Activated T-cell treated with anti-CD3 and anti-CD28 coated beads, Interleukin-2, amount 50 U/mL, for 4 hours (primary cell): ENCODE measurements around the gene GDF9. TPM values are rescaled to one million over a fixed set of nuclear protein-coding genes. Genes with fewer than 3 reads are reported as not detected.
A peak's percentile ranks its signal among the peaks of the same experiment; 100 is the strongest.
"Not testable (repeated sequence)": the region's sequence is repeated elsewhere in the genome, so short reads cannot be mapped to it uniquely, and the experiment has no call there.

Experiments used
- ATAC-seq, 2 donors: fragments of 200-7000 bp; cut with Tn5 transposase; one replicate each; pipeline ENCODE4 v1.10.0; 2021
- DNase-seq: peaks from one replicate; pipeline ENCODE4 v3.0.0-alpha.2; 2020
- H3K27me3 Mint-ChIP-seq: one replicate; pipeline ENCODE4 v1.8.0; 2021; ENCODE audit warnings: low read depth, mixed read lengths
- H3K36me3 Mint-ChIP-seq: one replicate; pipeline ENCODE4 v1.8.0; 2022; ENCODE audit warnings: mixed read lengths; ENCODE audit not compliant: insufficient read depth
- H3K4me1 Mint-ChIP-seq: one replicate; pipeline ENCODE4 v1.8.0; 2021; ENCODE audit warnings: low read depth, mixed read lengths
- H3K4me3 Mint-ChIP-seq: one replicate; pipeline ENCODE4 v1.8.0; 2021; ENCODE audit warnings: mild to moderate bottlenecking, moderate library complexity, mixed read lengths
- H3K9me3 Mint-ChIP-seq: one replicate; pipeline ENCODE4 v1.8.0; 2021; ENCODE audit warnings: mixed read lengths
- total RNA-seq, 3 donors: library from RNA; stranded (reverse); gene quantifications; one replicate each; pipeline ENCODE4 v1.2.1, GENCODE V29; 2021

GDF9 gene
- total RNA-seq, 3 donors from 2014 or later: 0.27 to 0.89 (median 0.32) TPM

DNA sequence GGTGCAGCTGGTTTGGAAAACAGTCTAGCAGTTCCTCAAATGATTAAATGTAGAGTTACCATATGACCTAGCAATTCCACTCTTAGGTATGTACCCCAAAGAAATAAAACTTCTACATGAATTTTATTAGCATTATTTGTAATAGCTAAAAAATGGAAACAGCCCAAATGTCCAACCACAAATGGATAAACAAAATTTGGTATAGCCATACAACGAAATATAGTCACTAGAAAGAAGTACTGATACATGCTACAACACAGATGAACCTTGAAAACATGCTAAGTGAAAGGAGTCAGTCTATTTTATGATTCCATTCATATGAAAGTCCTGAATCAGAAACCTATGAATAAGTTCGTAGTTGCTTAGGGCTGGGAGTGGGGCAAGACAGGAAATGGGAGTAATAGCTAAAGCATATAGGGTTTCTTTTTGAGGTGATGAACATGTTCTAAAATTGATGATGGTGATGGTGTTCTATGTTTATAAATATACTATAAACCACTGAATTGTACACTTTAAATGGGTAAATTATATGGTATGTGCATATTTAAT is 6.3 kb downstream of the GDF9 start:
- DNase-seq: no peak
- no peak overlapping the region for H3K4me3 Mint-ChIP-seq
- H3K9me3 Mint-ChIP-seq: no peaks in the 10 kb centered on the region
- no peaks in the 10 kb centered on the region for H3K36me3 Mint-ChIP-seq
- peaks cover 3% of the 10 kb centered on the region for H3K27me3 Mint-ChIP-seq
- peak in 1 of 2 donors; percentile 43 for ATAC-seq
- H3K4me1 Mint-ChIP-seq: no peaks in the 10 kb centered on the region

GRCh38 chr5:132856011-132856410 is 10.3 kb downstream of the GDF9 start:
- Mint-ChIP-seq H3K9me3 (no peaks in the 10 kb centered on the region), H3K4me3 (no peak overlapping the region), H3K4me1 (no peaks in the 10 kb centered on the region), H3K36me3 (no peaks in the 10 kb centered on the region), H3K27me3 (peaks cover 3% of the 10 kb centered on the region)
- ATAC-seq (no peak), DNase-seq (no peak)

DNA sequence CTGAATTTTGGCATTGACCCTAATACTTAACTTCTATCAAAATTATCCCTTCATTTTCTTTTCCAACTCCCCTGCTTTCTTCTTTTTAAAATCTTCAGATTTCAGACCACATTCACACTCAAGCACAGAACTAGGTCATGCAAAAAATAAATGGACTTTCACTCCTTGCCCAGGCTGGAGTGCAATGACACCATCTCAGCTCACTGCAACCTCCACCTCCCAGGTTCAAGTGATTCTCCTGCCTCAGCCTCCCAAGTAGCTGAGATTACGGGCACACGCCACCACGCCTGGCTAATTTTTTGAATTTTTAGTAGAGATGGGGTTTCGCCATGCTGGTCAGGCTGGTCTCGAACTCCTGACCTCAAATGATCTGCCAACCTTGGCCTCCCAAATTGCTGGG is 11.3 kb downstream of the GDF9 start:
- DNase-seq, H3K4me1 Mint-ChIP-seq, H3K36me3 Mint-ChIP-seq, H3K27me3 Mint-ChIP-seq, H3K4me3 Mint-ChIP-seq, H3K9me3 Mint-ChIP-seq, ATAC-seq: not testable (repeated sequence)

GRCh38 chr5:132854301-132854700 is 12.0 kb downstream of the GDF9 start:
- Mint-ChIP-seq H3K4me1 (no peaks in the 10 kb centered on the region), H3K9me3 (no peaks in the 10 kb centered on the region)
- no peak for ATAC-seq

GRCh38 chr5:132853790-132854189 is 12.5 kb downstream of the GDF9 start:
- no peaks in the 10 kb centered on the region for H3K36me3 Mint-ChIP-seq
- H3K4me3 Mint-ChIP-seq: no peak overlapping the region
- no peak for ATAC-seq
- no peaks in the 10 kb centered on the region for H3K4me1 Mint-ChIP-seq
- peaks cover 3% of the 10 kb centered on the region for H3K27me3 Mint-ChIP-seq
- H3K9me3 Mint-ChIP-seq: no peaks in the 10 kb centered on the region
- no peak for DNase-seq

More at GRCh38 chr5:132854301-132854700, 12.0 kb downstream of the GDF9 start:
- no peak for DNase-seq
- no peaks in the 10 kb centered on the region for H3K36me3 Mint-ChIP-seq
- peaks cover 3% of the 10 kb centered on the region for H3K27me3 Mint-ChIP-seq
- no peak overlapping the region for H3K4me3 Mint-ChIP-seq

GRCh38 chr5:132853323-132853722 is 12.9 kb downstream of the GDF9 start:
- H3K36me3 Mint-ChIP-seq: no peaks in the 10 kb centered on the region
- no peak overlapping the region for H3K4me3 Mint-ChIP-seq
- ATAC-seq (no peak), DNase-seq (no peak)
- no peaks in the 10 kb centered on the region for H3K4me1 Mint-ChIP-seq
- no peaks in the 10 kb centered on the region for H3K9me3 Mint-ChIP-seq
- H3K27me3 Mint-ChIP-seq: peaks cover 3% of the 10 kb centered on the region

DNA sequence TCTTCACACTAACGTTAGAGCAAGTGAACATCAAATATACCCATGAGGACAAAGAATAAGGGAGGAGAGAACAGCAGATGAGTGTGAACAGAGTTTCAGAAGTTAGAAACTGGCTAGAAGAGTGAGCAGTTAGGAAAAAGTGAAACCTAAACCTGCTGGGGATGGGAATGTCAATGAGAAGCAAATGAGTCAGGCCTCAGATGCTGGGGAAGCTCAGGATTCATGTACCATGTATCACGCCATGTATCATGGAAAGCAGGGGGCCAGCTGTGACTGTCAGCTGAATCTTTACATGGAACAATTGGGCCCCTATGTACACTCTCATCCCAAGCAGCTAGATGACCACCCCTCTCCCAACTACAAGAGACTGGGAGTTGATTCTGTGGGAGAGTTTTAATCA is 16.2 kb downstream of the GDF9 start:
- no peaks in the 10 kb centered on the region for H3K4me1 Mint-ChIP-seq
- no peak overlapping the region for H3K4me3 Mint-ChIP-seq
- no peak for ATAC-seq
- H3K36me3 Mint-ChIP-seq: no peaks in the 10 kb centered on the region
- H3K9me3 Mint-ChIP-seq: no peaks in the 10 kb centered on the region
- H3K27me3 Mint-ChIP-seq: no peaks in the 10 kb centered on the region
- no peak for DNase-seq

DNA sequence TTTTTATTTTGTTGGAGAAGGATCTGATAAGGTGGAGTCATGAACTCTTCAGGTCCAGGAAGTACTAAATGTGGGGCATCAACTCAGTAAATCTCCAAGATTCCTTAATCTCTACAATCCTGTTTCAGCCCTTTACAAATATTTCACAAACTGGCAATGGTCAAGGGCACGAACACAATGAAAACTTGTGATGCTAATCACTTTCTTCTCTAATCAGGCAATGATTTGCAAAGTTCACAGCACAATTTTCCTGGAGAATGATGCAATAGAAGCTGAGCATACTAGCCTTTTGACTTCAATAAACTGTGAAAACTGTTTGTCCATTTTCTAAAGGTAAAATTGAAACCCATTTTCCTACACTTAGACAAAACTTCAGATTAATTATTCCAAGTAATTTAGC is 16.9 kb downstream of the GDF9 start:
- H3K4me3 Mint-ChIP-seq: no peak overlapping the region
- no peak for DNase-seq
- no peaks in the 10 kb centered on the region for H3K4me1 Mint-ChIP-seq
- no peak for ATAC-seq
- no peaks in the 10 kb centered on the region for H3K27me3 Mint-ChIP-seq
- H3K9me3 Mint-ChIP-seq: no peaks in the 10 kb centered on the region
- no peaks in the 10 kb centered on the region for H3K36me3 Mint-ChIP-seq

DNA sequence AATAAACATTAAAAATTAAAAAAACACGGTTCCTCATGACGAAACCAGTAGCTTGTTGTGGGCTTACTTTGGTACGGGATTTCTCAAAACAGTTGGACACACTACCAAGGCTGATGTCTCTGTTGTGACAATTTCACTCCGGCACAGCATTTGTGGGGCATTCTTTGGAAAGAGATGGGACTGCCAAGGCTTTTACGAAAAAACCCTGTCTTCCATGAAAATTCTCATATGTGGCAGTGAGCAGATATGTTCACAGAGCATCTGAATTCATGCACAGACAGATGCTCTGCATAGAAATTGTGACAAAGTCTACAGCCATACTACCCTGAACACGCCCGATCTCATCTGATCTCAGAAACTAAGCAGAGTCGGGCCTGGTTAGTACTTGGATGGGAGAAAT is 18.0 kb downstream of the GDF9 start:
- no peaks in the 10 kb centered on the region for H3K4me1 Mint-ChIP-seq
- no peaks in the 10 kb centered on the region for H3K36me3 Mint-ChIP-seq
- H3K27me3 Mint-ChIP-seq: no peaks in the 10 kb centered on the region
- no peak overlapping the region for H3K4me3 Mint-ChIP-seq
- DNase-seq (no peak), ATAC-seq (no peak)
- H3K9me3 Mint-ChIP-seq: no peaks in the 10 kb centered on the region

DNA sequence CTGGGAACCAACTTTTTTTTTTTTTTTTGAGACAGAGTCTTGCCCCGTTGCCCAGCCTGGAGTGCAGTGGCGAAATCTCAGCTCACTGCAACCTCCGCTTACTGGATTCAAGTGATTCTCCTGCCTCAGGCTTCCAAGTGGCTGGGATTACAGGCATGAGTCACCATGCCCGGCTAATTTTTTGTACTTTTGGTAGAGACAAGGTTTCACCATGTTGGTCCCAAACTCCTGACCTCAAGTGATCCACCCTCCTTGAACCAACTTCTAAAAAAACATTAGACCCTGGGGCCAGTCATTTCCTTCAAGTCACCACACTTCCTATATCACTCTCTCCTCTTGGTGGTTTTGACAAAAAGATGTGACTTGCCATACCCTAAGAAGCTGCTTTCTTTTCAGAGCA is 25.0 kb downstream of the GDF9 start:
- ATAC-seq: no peak
- H3K9me3 Mint-ChIP-seq: no peaks in the 10 kb centered on the region

DNA sequence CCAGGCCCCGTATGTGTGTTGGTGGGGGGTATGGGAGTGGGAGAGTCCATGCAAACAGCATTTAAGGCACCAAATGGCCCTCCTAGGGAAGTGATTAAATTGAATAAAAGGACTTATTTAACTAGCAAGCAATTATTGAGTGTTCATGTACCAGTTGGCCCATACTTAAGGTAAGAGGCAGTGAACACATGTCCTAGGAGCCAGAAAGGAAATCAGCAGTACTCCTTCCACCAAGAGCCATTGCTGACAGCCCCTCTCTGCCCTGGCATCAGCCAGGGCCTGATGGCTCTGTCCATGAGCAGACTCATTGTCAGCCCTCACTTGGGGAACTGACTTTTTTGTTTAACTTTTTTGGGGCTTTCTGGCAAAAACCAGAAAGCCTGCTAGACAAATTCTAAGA is 25.4 kb downstream of the GDF9 start:
- H3K9me3 Mint-ChIP-seq: no peaks in the 10 kb centered on the region
- no peaks in the 10 kb centered on the region for H3K4me1 Mint-ChIP-seq
- H3K4me3 Mint-ChIP-seq: no peak overlapping the region
- no peaks in the 10 kb centered on the region for H3K27me3 Mint-ChIP-seq
- H3K36me3 Mint-ChIP-seq: no peaks in the 10 kb centered on the region
- DNase-seq (no peak), ATAC-seq (no peak)

More for the DNA sequence above, 25.0 kb downstream of the GDF9 start:
- DNase-seq: no peak
- Mint-ChIP-seq H3K36me3 (no peaks in the 10 kb centered on the region), H3K27me3 (no peaks in the 10 kb centered on the region), H3K4me1 (no peaks in the 10 kb centered on the region), H3K4me3 (no peak overlapping the region)

- Mint-ChIP-seq H3K27me3 (no peaks in the 10 kb centered on the region), H3K36me3 (no peaks in the 10 kb centered on the region), H3K4me3 (no peak overlapping the region), H3K9me3 (no peaks in the 10 kb centered on the region), H3K4me1 (no peaks in the 10 kb centered on the region)
- DNase-seq: no peak
- ATAC-seq: no peak
Measured at GRCh38 chr5:132840313-132840712, 26.0 kb downstream of the GDF9 start.

DNA sequence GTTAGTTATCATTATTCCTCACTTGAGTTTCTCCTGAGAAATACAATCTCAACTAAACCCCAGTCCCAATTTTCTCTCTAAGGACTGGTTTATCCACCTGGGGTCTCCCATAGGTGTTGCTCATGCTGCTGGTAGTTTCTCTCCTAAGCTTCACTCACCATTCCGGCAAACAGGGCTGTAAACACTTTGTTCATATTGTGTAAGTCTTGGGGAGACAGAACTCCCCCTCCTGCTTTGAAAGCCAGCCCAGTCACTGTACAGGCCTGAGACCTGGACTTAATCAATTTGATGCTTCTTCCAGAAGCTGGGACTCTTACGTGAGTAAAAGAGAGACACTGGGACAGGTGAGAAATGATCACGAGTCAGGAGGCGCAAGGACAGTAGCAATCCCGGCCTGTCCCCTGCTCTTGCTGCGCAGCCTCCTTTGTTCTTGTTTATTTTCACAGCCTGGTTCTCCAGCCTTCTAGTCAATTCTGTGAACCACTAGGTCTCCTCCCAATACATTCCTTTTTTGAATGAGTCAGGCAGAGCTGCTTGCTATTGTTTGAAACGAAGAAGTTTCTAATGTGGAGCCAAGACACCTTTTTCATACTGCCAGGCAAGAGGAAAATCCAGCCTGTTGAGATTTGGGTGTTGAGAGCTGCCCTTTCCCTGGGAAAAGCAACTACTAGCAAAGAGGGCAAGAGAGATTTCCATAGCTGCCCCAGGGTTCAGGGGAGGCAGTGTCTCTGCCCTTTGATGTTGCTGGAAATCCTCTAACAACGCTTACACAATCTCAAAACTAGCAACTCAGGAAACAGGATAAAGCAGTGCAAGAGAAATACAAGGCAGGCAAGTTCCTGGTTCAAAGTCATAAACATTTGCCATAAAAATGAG is 26.6 kb downstream of the GDF9 start:
- Mint-ChIP-seq H3K4me1 (no peaks in the 10 kb centered on the region), H3K9me3 (no peaks in the 10 kb centered on the region), H3K4me3 (no peak overlapping the region), H3K36me3 (no peaks in the 10 kb centered on the region), H3K27me3 (no peaks in the 10 kb centered on the region)
- no peak for DNase-seq
- no peak for ATAC-seq

DNA sequence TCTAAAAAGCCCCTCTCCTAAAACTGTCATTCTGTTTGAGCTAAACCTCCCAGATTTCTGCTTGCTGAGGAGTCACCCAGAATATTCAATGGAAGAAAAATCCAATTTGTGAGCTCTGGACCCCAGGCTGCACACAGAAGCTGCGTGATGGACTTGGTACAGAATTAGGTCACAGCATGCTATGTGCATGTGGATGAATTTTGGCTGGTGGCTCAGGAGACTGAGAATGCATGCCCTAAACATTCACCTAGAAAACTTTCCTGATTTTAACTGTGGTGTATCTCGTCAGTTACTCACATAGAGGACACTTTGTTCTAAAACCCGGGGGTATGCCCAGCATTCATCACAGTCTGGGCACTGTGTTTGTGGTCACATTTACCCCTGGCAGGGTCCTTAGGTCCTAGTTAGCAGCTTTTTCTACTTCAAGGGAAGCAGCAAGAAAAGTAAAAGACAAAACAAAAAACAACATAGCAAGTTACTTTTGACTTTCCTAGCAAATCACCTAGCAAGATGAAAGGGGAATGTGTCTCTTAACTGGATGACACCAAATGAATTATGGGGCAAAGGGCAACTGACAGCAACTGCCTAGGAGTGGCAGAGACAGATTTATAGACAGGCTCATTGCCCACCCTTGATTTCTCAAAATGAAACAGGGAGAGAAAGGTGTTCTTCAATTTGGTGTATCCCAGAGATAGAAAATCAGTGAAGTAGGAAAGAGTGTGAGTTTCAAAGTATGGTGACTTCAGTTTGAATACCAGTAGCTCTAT is 27.6 kb downstream of the GDF9 start:
- Mint-ChIP-seq H3K9me3 (no peaks in the 10 kb centered on the region), H3K36me3 (no peaks in the 10 kb centered on the region), H3K27me3 (no peaks in the 10 kb centered on the region), H3K4me1 (no peaks in the 10 kb centered on the region), H3K4me3 (no peak overlapping the region)
- DNase-seq (no peak), ATAC-seq (no peak)

DNA sequence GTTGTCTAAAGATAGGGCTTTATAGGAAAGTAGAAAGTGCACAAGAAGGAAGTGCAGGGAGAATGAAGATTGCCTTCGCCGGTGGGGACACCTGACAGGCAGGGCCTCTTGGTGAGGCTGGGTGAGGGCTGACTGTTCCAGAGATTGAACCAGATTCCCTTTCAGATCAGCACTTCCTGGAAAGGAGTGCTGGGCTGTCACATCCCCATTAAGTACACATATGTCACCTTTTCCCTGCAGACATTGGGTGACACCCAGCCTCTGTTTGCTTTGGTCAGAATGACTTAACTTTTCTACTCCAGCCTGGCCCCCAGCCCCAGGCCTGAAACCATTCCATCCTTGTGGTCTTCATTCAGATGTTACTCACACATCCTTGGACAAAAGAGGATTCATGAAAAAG is 28.4 kb downstream of the GDF9 start:
- ATAC-seq (no peak), DNase-seq (no peak)
- Mint-ChIP-seq H3K4me1 (no peaks in the 10 kb centered on the region), H3K4me3 (no peak overlapping the region), H3K27me3 (no peaks in the 10 kb centered on the region), H3K9me3 (no peaks in the 10 kb centered on the region), H3K36me3 (no peaks in the 10 kb centered on the region)
